ENCODE results near the gene OR6Q1.
"Not testable (repeated sequence)": the region's sequence is repeated elsewhere in the genome, so short reads cannot be mapped to it uniquely, and the experiment has no call there.

The OR6Q1 gene, protein sequence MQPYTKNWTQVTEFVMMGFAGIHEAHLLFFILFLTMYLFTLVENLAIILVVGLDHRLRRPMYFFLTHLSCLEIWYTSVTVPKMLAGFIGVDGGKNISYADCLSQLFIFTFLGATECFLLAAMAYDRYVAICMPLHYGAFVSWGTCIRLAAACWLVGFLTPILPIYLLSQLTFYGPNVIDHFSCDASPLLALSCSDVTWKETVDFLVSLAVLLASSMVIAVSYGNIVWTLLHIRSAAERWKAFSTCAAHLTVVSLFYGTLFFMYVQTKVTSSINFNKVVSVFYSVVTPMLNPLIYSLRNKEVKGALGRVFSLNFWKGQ

DNA sequence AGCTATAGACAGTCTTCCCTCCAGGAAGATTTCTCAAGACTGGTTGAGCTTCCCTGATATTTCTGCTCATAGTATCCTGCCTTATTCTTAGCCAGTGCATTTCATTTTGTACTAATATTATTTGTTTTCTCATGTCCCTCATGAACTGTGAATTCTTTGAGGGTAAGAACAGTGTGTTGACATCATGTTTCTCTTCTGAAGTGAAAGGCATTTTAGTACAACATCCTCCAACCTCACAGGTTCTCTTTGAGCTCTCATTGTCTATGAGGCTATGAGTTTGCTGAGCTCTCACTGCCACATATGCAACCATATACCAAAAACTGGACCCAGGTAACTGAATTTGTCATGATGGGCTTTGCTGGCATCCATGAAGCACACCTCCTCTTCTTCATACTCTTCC lies at the start of gene OR6Q1:
Gene OR6Q1 (plus strand): TSS at position 301 of the 400 bp plus-strand sequence. CDS start 0 bp downstream, at position 301.
- DNase-seq: no peak

DNA sequence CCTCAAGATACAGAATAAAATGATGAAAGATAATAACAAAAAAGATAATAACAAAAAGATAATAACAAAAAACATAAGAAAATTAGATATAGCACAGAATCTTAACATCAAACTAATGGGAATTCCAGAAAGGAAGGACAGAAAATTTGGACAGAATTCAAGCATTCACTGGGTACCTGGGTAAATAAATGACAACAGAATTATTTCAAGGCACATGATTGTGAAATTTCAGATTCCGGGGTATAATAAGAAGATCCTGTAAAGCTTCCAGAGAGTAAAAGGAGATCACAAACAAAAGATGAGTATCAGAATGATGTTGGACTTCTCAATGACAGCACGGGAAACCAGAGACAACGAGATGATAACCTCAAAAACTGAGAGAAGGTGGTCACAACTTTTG lies 49.2 kb upstream of the OR6Q1 start:
- no peak for DNase-seq

- no peak for DNase-seq
Measured at GRCh38 chr11:57982776-57983175, 48.0 kb upstream of the OR6Q1 start.

- no peak for DNase-seq
Measured at GRCh38 chr11:57983191-57983590, 47.6 kb upstream of the OR6Q1 start.

GRCh38 chr11:57999523-57999922 lies 31.2 kb upstream of the OR6Q1 start:
- DNase-seq: not testable (repeated sequence)

DNA sequence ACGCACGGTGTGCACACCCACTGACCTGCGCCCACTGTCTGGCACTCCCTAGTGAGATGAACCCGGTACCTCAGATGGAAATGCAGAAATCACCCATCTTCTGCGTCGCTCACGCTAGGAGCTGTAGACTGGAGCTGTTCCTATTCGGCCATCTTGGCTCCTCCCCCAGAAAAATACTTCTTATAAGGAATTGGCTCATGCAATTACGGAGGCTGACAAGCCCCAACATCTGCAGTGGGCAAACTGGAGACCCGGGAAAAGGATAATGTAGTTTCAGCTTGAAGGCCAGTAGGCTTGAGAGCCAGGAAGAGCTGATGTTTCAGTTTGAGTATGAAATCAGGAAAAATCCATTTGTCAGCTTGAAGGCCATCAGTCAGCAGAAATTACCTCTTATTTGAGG lies 30.7 kb upstream of the OR6Q1 start:
- DNase-seq: not testable (repeated sequence)

DNA sequence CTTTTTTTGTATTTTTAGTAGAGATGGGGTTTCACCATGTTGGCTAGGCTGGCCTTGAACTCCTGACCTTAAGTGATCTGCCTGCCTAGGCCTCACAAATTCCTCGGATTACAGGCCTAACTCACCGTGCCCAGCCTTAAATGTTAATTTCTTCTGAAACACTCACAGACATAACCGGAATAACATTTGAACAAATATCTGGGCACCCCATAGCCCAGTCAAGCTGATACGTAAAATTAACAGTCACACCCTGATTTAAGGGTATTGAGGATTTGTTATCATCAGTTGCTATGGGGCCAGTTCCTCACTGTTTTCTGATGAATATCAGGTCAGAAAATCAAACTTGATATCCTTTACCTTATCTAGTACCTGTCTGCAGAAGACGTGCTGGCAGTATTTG lies 30.1 kb upstream of the OR6Q1 start:
- DNase-seq: no peak

DNA sequence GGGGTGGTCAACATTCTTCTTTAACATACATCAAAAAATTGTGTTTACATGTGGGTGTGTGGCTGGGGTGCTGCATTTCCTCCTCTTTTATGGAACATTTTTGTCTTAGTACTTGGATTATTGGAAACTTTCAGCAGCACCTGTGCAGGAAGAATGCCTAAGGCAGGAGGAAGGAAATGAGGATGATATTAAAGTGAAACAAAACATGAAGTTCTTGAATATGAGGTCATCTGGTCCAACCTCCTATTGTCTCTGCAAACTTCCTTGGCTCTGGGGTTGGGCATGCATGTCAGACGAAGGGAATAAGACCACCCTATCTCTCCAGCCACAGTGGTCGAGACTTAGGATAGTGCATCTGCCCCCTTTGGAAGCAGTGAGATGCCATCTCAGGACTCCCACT lies 27.7 kb upstream of the OR6Q1 start:
- no peak for DNase-seq

DNA sequence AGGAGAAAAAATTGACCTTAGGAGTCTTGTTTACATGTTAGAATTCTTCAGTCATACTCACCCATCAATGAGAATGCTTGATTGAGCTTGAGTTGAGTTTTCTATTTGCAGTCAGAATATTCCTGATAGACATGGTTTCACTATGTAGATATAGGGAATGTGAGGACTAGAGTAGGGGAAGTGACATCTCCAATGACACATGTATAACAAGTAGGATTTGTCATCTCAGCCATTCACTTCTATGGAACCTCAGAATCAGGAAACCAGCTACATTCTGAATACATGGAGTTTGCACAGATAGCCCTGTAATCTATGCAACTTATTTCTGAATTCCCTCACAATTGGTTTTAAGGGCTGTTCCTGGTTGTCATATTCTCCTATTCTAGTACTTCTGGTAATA lies 27.2 kb upstream of the OR6Q1 start:
- no peak for DNase-seq

DNA sequence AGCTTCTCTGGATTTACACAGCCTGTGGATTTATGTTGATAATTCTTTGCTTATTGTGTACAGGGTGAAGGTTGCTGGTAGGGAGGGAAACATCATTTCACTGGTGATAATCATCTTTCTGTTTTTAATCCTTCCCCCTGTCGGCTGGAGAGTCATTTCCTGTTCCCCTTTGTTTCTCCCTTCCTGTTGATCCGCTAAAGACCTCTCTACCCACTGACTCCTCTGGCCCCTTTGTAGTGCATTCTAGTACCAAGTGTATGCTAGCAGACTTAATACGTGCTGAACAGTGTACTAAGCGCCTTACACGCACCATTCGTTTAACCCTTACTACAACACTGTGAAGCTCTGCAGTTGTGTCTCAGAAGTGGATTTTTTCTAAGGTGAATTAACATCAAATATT lies 26.1 kb upstream of the OR6Q1 start:
- no peak for DNase-seq

GRCh38 chr11:58006940-58007339 lies 23.8 kb upstream of the OR6Q1 start:
- DNase-seq: no peak

GRCh38 chr11:58011771-58012170 lies 19.0 kb upstream of the OR6Q1 start:
- no peak for DNase-seq

- no peak for DNase-seq
Measured at GRCh38 chr11:58023435-58023931, 7.3 kb upstream of the OR6Q1 start, which contains the start of gene OR9Q1. Gene OR9Q1 (plus strand): TSS chr11:58023881. CDS start chr11:58179445, 155,564 bp downstream.

DNA sequence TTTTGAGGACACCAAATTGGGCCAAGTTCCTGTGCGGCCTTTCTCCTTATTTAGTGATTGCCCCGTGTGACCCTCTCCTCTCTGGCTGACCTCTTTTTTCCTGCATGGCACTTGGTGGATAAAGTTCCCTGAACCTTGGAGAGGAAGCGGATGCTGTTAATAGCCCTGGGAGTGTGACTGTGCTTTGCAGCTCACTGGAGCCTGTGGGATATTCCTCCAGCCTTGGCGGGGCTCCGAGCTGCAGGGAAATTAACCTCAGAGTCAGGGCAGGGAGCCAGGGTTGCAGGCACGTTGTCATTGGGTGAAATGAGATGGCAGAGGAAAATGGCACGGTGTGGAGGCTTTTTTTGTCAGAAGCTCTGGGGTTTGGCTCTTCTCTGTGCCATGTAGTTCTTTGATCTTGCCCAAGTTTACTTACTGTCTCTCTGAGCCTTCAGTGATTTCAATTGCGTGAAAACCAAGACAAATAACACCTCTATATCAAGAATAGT lies 6.1 kb upstream of the OR6Q1 start:
- DNase-seq: peak; percentile 75

GRCh38 chr11:58027341-58027740 lies 3.4 kb upstream of the OR6Q1 start:
- DNase-seq: no peak

- DNase-seq: no peak
Measured at GRCh38 chr11:58028687-58029411, 1.9 kb upstream of the OR6Q1 start.

GRCh38 chr11:58034471-58034870 lies 3.7 kb downstream of the OR6Q1 start:
- DNase-seq: no peak

GRCh38 chr11:58039589-58039988 lies 8.8 kb downstream of the OR6Q1 start:
- DNase-seq: no peak

- DNase-seq: no peak
Measured at GRCh38 chr11:58043379-58043778, 12.6 kb downstream of the OR6Q1 start.

DNA sequence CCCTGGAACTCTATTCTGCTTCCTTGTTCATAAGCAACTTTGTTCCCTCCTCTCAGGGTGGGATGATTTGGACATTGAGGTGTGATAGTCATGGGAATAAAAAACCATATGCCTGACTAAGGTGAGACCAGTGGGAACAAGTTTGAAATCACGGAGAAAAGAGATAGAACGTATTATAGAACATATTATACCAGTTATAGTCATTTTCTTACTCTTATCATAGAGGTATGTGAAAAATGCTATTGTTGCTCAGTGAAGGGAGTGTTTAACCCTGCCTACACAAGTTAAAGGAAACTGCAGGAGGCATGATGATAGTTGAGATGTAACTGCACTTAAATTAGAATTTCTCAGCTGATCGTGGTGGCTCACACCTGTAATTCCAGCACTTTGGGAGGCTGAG lies 15.5 kb downstream of the OR6Q1 start:
- no peak for DNase-seq

- no peak for DNase-seq
Measured at GRCh38 chr11:58047818-58048217, 17.1 kb downstream of the OR6Q1 start.

DNA sequence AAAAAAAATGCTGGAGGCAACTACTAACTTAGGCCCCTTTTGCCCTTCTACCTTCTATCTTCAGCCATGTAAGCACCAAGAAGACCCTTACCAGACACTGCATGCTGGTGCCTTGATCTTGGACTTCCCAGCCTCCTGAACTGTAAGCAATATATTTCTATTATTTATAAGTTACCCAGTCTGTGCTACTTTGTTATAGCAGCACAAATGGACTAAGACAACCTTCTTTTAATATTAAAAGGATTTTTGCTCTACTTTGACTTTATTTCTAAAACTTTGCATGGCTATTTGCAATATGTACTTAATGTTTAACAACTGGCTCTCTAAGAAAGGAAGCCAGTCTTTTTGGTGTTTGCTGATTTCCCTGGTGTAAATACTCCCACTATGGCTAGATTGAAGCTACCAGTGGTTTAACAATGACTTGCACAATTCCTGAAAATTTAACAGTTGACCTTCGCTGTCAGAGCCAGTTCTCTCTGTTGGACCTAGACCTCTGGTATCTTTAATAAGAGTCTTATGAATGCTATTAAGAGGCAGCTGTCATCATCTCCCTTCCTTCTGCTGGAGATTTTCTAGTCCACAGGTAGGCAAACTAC lies 25.2 kb downstream of the OR6Q1 start:
- DNase-seq: no peak

GRCh38 chr11:58057481-58057880 lies 26.7 kb downstream of the OR6Q1 start:
- no peak for DNase-seq
